Caki2 (cell line): ENCODE measurements around the gene KCNG2. TPM values are rescaled to one million over a fixed set of nuclear protein-coding genes. Genes with fewer than 3 reads are reported as not detected.

Experiments used
- DNase-seq: peaks from one replicate; pipeline ENCODE4 v3.0.0-alpha.2; 2015; ENCODE audit warnings: low read depth
- in situ Hi-C: cut with HindIII; loops from 2 replicates; pipeline ENCODE4 v1.10.0; 2016; ENCODE audit warnings: low sequenced_read_pairs, low pct_unique_long_range_greater_than_20kb, mixed read lengths
- total RNA-seq: library from RNA; depleted of rRNA; stranded (reverse); fragments of >200 nt; shearing (Covaris generic); gene quantifications from 2 replicates; pipeline ENCODE4 v1.2.3, GENCODE V29; 2014; ENCODE audit warnings: low replicate concordance

KCNG2 gene
- total RNA-seq, 1 experiment from 2014 or later: not detected

DNA sequence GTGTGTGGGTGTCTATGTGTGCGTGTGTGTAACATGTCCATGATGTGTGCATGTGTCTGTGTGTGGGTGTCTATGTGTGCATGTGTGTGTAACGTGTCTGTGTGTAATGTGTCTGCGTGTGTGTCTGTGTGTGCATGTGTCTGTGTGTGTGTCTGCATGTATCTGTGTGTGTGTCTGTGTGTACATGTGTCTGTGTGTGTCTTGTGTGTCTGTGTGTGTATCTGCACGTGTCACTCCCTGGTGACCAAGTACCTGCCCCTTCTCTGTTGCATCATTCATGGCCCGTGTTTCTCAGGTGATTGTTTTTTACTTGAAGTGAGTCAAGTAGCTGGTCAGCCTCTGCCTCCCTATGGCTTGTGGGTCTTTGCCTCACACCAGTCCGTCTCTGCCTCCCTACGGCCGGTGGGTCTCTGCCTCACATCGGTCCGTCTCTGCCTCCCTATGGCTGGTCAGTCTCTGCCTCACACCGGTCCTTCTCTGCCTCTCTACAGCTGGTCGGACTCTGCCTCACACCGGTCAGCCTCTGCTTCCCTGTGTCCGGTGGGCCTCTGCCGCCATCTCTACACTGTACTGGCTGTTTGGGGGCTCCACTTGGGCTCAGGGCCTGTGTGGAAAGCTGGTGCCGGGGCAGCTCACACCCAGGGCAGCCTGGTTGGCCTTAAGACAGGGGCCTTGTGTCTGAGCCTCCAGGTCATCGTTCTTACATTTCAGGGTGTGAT is 31.6 kb downstream of the KCNG2 start:
- no peak for DNase-seq
- in situ Hi-C loops: no loop called here

DNA sequence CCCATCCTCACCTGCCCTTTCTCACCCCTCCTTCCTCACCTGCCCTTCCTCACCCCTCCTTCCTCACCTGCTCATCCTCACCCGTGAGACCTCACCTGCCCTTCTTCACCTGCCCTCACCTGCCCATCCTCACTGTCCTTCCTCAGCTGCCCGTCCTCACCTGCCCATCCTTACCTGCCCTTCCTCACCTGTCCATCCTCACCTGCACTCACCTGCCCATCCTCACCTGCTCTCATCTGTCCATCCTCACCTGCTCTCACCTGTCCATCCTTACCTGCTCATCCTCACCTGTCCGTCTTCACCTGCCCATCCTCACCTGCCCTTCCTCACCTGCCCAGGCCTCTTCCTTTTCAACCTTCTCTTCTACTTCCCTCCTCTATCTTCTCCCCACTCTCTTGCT is 34.4 kb downstream of the KCNG2 start:
- in situ Hi-C loops: no loop called here
- DNase-seq: no peak

DNA sequence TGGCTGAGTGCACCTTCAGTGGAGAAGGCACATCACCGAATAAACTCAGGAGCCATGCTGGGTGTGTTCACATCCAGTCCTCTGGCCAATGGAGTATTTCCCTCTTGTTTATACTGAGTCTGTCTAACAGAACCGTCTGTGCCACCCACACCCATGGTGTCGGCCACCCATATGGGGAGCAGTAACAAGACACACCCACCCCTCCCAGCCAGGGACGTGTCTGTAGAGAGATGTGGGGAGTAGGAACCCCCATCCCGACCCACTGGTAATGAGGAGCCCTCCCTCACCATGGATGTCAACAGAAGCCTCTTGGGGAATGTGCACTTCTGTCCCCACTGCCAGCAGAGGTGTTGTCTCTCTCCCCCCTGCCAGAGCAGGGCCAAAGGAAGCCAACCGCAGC is 37.1 kb downstream of the KCNG2 start:
- in situ Hi-C loops: no loop called here
- DNase-seq: no peak

DNA sequence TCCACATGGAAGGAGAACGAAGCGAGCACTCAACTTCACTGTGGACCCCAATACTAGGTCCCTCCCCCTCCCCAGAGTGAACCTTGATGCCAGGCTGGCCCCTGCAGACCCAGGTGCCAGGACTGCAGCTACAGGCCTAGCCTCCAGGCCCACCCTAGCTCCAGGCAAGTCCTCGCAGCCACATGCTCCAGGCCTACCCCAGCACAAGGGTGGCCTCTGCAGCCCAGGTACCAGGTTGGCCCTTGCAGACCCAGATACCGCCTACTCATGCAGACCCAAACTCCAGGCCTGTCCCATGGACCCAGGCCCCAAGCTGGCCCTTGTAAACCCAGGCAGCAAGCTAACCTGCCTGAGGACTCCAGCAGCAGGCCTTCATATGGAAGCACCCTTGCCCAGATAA is 44.2 kb downstream of the KCNG2 start:
- in situ Hi-C loops: no loop called here
- no peak for DNase-seq

GRCh38 chr18:79844999-79845563 is 47.3 kb downstream of the KCNG2 start:
- in situ Hi-C loops: no loop called here
- no peak for DNase-seq

DNA sequence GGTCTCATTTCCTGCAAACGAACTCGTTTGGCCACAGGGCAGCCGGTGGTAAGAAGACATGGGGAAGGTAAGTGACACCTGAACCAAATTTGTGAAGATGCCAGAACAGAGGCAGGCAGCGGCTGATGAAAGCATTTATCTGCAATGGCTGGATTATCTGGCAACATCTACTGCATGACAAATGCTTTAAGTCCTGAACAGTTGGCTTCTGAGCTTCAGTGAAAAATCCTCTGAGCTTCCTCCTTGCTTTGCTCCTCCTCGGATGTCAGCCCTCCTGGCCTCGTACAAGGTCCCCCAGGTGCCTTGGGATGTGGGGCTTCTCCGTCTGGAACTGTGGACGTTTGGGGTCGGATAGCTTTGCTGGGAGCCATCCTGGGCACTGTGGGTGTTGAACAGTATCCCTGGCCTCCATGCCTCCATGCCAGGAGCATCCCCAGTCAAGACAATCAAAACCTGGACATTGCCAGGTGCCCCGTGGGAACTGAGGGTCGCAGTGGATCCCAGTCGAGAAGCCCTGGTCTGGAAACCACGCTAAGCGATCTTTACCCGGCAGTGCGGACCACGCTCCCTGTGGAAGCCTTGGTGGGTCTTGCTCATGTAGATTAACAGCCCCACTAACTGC is 49.3 kb downstream of the KCNG2 start:
- in situ Hi-C loops: no loop called here
- DNase-seq: no peak

DNA sequence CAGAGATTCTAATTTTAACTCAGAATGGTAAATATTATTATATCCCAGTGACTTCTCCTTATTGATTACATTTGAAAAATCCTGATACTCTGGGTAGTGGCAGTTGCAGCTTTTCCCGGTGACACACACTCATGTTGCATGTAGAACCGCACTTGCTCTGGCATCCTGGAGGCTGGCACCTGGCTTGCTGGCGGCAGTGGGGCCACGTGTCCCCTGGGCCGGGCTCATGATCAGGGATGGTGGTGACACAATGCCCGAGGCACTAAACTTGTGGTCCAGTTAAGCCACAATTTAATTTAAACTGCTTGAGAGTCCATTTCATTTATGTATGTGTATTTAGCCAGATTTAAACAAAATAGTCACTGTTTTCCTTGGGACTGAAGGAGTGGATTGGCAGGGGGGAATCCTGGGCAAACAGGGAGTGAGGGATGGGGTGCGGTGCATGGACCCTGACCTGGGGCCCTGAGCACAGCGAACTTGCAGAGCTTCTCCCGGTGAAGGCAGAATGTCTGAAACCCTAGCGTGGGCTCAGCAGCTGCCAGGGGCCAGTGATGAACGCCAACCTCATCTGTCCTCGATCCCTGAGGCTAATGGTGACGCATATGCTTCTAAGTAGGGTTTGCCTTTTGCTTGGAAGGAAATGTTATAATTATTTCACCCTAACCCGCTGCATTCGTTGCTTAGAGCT is 50.0 kb downstream of the KCNG2 start:
- in situ Hi-C loops: no loop called here
- DNase-seq: no peak

DNA sequence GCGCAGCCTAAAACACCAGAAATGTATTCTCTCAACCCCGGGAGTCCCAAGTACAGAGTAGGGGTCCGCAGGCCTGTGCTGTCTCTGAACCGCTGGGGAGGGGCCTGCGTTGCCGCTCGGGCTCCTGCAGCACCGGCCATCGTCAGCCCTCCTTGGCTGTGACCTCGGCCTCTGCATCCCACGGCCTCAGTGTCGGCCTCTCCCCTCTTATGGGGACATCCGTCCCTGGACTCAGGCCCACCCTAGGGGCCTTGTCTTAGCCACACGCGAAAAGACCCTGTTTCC is 50.5 kb downstream of the KCNG2 start:
- in situ Hi-C loops: no loop called here

DNA sequence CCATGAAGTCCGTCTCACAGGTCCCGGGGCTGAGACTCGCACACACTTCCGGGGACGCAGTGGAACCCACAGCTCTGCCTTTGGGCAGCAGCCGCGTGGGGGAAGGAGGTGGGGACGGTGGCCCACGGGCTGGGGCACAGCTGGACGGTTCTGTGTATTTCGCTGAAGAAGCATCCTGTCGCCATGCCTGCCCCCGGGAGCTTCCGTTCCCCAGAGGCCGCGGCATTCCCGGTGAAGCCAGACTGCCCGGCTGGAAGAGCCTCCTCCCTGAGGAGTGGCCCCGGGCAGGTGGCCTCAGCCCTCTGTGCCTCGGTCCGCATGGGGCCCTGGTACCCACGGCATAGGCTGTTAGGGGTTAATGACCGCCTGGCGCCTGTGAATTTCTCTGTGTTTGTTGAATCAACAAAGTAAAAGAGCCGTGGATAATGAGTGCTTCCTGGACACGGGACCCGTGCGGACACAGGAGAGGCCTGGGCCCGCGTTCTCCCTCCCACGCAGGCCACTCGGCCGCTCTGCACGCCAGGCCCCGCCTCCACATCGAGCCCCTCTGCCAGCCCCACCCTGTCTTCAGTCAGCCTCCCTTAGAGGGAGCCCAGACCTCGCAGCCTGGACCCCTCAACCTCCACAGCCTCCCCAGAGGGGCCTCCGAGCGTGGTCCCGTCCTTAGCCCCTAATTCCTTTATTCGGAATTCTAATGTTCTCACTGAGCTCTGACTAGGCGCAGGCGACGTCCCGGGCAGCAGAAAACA is 51.0 kb downstream of the KCNG2 start:
- no peak for DNase-seq
- in situ Hi-C loops: no loop called here

More for the DNA sequence above, 50.5 kb downstream of the KCNG2 start:
- DNase-seq: no peak

DNA sequence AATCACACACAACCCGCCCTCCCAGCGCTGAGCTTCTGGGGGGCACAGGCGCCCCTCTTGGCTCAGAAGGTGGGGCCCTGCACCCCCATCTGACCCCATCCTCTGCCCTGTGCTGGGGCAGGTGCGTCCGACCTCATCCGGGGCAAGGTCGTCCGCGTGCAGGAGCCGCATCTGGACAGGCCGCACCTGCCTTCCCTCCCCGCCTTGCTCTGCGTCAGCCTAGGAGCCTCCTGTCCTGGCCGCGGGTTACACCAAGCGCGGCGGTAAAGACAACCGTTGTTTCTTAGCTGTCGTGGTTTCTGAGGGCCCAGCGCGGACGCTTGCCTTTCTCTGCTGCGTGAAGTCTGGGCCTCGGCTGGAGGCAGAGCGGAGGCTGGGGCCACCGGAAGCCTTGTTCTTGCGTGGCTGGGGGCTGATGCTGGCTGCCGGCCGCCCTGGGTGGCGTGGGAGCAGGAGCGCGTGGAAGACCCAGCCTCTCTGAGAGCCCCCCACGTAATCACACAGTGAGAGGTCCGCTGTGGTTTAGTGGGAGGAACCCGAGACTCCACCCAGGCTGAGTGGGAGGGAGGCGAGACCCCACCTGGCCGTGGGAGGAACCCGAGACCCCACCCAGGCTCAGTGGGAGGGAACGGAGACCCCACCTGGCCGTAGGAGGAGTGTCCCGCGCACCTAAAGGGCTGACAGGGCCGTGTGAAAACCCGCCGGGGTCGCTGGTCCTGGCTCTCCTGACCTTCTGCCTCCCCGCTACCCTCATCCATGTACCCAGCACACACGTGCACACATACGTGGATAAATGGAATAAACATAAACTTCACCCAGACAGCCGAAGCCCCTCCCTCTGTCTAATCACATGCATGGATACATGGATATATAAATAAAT is 51.8 kb downstream of the KCNG2 start:
- in situ Hi-C loops: no loop called here

GRCh38 chr18:79850731-79851130 is 53.0 kb downstream of the KCNG2 start:
- in situ Hi-C loops: no loop called here
- DNase-seq: no peak

More for the DNA sequence above, 51.8 kb downstream of the KCNG2 start:
- no peak for DNase-seq

DNA sequence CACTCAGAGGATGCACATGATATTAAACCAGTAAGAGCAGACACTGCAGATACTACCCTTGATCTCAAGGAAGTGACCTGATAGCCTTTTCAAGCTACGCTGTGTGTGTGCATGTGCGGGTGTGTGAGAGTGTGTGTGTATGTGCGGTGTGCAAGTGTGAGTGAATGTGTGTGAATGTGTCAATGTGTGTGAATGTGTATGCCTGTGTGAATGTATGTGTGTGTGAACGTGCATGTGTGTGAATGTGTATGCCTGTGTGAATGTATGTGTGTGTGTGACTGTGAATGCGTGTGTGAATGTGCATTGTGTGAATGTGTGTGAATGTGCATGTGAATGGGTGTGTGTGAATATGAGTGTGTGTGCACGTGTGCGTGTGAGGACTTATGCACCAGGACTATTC is 53.8 kb downstream of the KCNG2 start:
- in situ Hi-C loops: no loop called here
- no peak for DNase-seq

DNA sequence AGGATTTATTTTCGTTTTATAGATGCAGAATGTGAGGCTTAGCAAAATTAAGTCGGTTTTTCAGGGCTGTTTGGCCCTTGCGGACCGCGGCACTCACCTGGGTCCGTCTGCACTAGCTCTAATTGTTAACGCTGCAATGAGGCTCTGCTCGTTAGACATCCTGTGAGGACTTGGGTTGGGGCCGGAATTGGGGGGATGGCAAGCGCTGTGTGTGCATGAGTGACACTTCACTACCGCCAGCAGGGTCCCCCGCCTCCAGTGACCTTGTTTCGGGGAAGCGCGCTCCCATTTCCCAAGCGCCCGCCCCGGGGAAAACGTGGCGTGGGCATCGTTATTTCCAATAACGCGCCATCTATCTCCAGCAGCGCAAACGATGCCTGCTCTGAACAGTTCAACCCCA is 54.2 kb downstream of the KCNG2 start:
- DNase-seq: no peak
- in situ Hi-C loops: no loop called here

DNA sequence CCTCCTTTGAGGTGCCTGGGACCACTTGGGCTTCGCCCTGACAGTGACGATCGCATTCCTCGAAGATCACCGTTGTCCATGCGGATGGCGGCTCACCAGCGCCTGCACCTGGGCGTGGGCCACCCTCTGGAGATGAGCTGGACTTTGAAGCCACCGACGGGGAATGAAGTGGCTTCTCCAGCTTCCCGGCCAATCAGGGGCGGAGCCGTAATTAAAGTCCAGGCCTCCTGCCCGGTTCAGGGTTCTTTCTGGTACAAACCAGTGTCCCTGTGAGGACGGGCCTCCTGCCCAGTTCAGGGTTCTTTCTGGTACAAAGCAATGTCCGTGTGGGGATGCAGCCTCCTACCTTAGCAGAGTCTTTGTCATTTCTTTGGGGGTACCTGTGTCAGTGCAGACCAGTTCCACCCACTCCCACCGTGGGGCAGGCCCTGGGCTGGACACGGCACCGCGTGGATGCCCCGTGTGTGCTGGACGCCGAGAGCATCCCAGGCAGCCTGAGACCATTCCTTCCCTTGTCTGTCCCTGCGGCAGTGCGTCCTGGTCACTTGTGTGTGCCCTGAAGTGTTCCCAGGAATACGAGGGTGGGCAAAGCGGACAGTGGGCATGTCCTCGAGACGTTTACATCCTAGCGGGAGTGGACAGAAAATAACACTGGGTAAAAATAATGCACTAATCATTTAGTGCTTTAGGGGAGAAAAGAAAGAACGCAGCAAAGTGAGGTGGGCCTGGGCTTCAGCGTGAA is 55.0 kb downstream of the KCNG2 start:
- no peak for DNase-seq
- in situ Hi-C loops: no loop called here

GRCh38 chr18:79853303-79853992 is 55.7 kb downstream of the KCNG2 start:
- in situ Hi-C loops: no loop called here

DNA sequence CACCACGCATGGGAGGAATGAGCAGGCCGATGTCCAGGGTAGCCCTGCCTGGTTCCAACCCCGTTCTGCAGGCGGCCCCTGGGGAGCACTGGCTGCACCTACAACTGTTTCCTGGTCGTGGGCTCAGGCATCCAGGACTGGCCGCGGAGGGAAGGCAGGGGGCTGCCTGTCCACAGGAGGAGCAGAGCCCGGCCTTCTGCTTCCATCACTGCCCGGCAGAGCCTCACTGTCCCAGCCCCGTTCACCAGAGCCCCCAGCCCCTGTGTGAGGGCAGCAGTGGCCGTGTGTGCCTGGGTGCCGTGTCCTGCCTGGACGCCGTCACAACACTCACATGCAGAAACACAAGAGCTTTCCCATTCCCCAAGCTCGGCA is 56.2 kb downstream of the KCNG2 start:
- no peak for DNase-seq
- in situ Hi-C loops: no loop called here

More at GRCh38 chr18:79853303-79853992, 55.7 kb downstream of the KCNG2 start:
- no peak for DNase-seq
